DOHH2 (cell line): Measurements from ENCODE around the gene ZBTB4.

Source experiments
- H3F3A ChIP-seq: fragments of 200-600 bp; sonication (generic), shearing (Covaris generic); 2 replicates; pipeline ENCODE4 v1.6.0; 2016; ENCODE audit warnings: antibody characterized with exemption, mild to moderate bottlenecking; ENCODE audit not compliant: control insufficient read depth, insufficient read depth
- H3K27ac ChIP-seq: fragments of 200-600 bp; sonication (generic); 2 replicates; pipeline ENCODE4 v1.5.1; 2014; ENCODE audit warnings: low read depth, mild to moderate bottlenecking, low read length, moderate library complexity
- H3K27me3 ChIP-seq: fragments of 200-600 bp; sonication (generic); 2 replicates; pipeline ENCODE4 v1.6.1; 2014; ENCODE audit warnings: mild to moderate bottlenecking, low read length, mixed read lengths; ENCODE audit not compliant: control insufficient read depth
- H3K36me3 ChIP-seq: fragments of 200-600 bp; sonication (generic); 2 replicates; pipeline ENCODE4 v1.6.1; 2014; ENCODE audit warnings: mild to moderate bottlenecking, low read length, moderate library complexity, mixed read lengths; ENCODE audit not compliant: control insufficient read depth
- H3K4me1 ChIP-seq: fragments of 200-600 bp; sonication (generic); 2 replicates; pipeline ENCODE4 v1.6.1; 2014; ENCODE audit warnings: mild to moderate bottlenecking, low read length, mixed read lengths; ENCODE audit not compliant: control insufficient read depth
- H3K4me2 ChIP-seq: fragments of 200-600 bp; sonication (generic); 2 replicates; pipeline ENCODE4 v1.6.0; 2014; ENCODE audit warnings: mild to moderate bottlenecking, low read length, moderate library complexity
- H3K4me3 ChIP-seq: fragments of 200-600 bp; sonication (generic); 2 replicates; pipeline ENCODE4 v1.5.1; 2014; ENCODE audit warnings: mild to moderate bottlenecking, low read length, mixed read lengths
- H3K79me2 ChIP-seq: fragments of 200-600 bp; sonication (generic); 2 replicates; pipeline ENCODE4 v1.6.1; 2014; ENCODE audit warnings: mild to moderate bottlenecking, low read length, mixed read lengths; ENCODE audit not compliant: control insufficient read depth
- H3K9me2 ChIP-seq: fragments of 200-600 bp; sonication (generic); replicated peaks from 2 replicates; pipeline ENCODE4 v1.6.1; 2014; ENCODE audit warnings: mild to moderate bottlenecking, low read length, mixed read lengths; ENCODE audit not compliant: control insufficient read depth
- H3K9me3 ChIP-seq: fragments of 200-600 bp; sonication (generic); 2 replicates; pipeline ENCODE4 v1.6.1; 2014; ENCODE audit warnings: antibody characterized with exemption, low read length, mixed read lengths; ENCODE audit not compliant: control insufficient read depth, insufficient read depth
- H4K20me1 ChIP-seq: fragments of 200-600 bp; sonication (generic); 2 replicates; pipeline ENCODE4 v1.6.0; 2014; ENCODE audit warnings: low read depth, mild to moderate bottlenecking, antibody characterized with exemption, low read length, moderate library complexity; ENCODE audit not compliant: control insufficient read depth, insufficient read depth
- EZH2phosphoT487 ChIP-seq: fragments of 200-600 bp; sonication (generic); IDR thresholded peaks from 2 replicates; pipeline ENCODE4 v1.6.1; 2017; ENCODE audit warnings: borderline replicate concordance, mild to moderate bottlenecking, antibody characterized with exemption, low read length, moderate library complexity, mixed read lengths
- TF ChIP-seq, protein P1 (sequence below): fragments of 200-600 bp; sonication (generic); IDR thresholded peaks from one replicate; pipeline ENCODE4 v1.5.1; 2014; ENCODE audit warnings: antibody characterized with exemption, mild to moderate bottlenecking, low read depth, low read length; ENCODE audit not compliant: poor library complexity, severe bottlenecking

ZBTB4 gene

DNA sequence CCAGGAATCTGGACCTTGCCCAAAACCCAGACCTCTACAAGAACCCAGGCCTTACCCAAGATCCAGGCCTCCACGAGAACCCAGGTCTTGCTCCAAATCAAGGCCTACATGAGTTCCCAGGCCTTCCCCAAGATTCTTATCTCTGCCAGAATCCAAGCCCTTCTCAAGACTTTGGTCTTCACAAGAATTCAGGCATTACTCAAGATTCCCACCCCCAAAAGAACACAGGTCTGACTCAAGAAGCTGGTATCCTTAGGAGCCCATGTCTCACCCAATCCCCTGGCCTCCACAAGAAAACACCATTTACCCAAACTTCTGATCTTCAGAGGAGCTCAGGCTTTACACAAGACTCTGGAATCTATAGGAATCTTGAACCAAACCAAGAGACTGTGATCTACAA lies 48.2 kb downstream of the ZBTB4 start:
- Histone ChIP-seq H3K27me3 (no peaks in the 10 kb centered on the region), H3K9me2 (no peaks in the 10 kb centered on the region), H3F3A (no peaks in the 10 kb centered on the region), H3K9me3 (no peaks in the 10 kb centered on the region), H3K36me3 (no peaks in the 10 kb centered on the region), H3K4me1 (peaks cover 5% of the 10 kb centered on the region), H3K27ac (no peak overlapping the region), H4K20me1 (no peaks in the 10 kb centered on the region), H3K79me2 (peaks cover 3% of the 10 kb centered on the region), H3K4me3 (no peak overlapping the region), H3K4me2 (no peak overlapping the region)
- no peak for TF ChIP-seq EZH2phosphoT487
- TF ChIP-seq, protein P1, sequence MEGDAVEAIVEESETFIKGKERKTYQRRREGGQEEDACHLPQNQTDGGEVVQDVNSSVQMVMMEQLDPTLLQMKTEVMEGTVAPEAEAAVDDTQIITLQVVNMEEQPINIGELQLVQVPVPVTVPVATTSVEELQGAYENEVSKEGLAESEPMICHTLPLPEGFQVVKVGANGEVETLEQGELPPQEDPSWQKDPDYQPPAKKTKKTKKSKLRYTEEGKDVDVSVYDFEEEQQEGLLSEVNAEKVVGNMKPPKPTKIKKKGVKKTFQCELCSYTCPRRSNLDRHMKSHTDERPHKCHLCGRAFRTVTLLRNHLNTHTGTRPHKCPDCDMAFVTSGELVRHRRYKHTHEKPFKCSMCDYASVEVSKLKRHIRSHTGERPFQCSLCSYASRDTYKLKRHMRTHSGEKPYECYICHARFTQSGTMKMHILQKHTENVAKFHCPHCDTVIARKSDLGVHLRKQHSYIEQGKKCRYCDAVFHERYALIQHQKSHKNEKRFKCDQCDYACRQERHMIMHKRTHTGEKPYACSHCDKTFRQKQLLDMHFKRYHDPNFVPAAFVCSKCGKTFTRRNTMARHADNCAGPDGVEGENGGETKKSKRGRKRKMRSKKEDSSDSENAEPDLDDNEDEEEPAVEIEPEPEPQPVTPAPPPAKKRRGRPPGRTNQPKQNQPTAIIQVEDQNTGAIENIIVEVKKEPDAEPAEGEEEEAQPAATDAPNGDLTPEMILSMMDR = no peak

DNA sequence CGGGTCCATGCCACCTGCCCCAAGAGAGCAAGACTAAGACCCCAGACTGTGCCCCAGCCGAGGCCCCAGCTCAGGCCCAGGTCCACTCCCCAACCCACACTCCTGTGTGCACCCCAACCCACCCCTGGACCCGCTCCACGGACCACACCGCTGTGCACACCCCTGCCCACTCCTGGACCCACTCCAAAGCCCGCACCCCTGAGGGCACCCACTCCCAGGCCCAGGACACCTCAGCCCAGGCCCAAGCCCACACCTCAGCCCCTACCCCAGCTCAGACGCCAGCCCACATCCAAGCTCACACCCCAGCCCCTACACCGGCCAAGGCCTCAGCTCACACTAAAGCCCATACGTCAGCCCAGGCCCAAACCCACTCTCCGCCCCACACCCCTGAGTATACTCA lies 49.7 kb downstream of the ZBTB4 start:
- Histone ChIP-seq H3K79me2 (no peaks in the 10 kb centered on the region), H3K4me3 (no peak overlapping the region), H3K27ac (no peak overlapping the region), H3K9me3 (no peaks in the 10 kb centered on the region), H3K36me3 (no peaks in the 10 kb centered on the region), H3K27me3 (no peaks in the 10 kb centered on the region), H3K9me2 (no peaks in the 10 kb centered on the region), H3K4me2 (no peak overlapping the region), H3K4me1 (no peaks in the 10 kb centered on the region), H3F3A (no peaks in the 10 kb centered on the region), H4K20me1 (no peaks in the 10 kb centered on the region)
- TF ChIP-seq, protein P1 = no peak
- TF ChIP-seq EZH2phosphoT487 = no peak

GRCh38 chr17:7428557-7428956 lies 50.9 kb downstream of the ZBTB4 start, which contains the start of gene SPEM3:
TSS of gene SPEM3 (plus strand) at chr17:7428857. CDS start at chr17:7428903, 46 bp downstream.
- no peak for TF ChIP-seq EZH2phosphoT487
- TF ChIP-seq, protein P1 = no peak

DNA sequence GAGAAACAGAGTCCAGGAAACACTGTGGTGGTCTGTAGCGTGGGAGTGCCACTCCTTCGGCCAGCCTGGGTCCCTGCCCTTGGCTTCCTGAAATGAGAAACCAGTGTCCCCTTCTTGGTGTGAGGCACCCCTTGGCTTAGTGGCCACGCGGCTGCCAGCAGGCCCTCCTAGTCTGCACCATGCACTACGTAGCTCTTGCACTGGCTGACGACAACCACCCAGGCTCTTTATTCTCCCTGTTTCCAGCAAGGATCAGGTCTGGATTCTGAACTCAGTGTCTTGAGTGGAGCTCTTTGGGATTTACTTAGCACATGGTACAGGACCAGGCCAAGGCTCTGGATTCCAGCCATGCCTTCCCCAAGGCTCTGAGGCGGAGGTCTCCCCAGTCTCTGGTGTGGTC lies 51.9 kb downstream of the ZBTB4 start:
- Histone ChIP-seq H3F3A (no peaks in the 10 kb centered on the region), H3K9me3 (no peaks in the 10 kb centered on the region), H3K79me2 (no peaks in the 10 kb centered on the region), H3K36me3 (no peaks in the 10 kb centered on the region), H3K4me3 (no peak overlapping the region), H3K4me2 (no peak overlapping the region), H3K9me2 (no peaks in the 10 kb centered on the region), H3K27me3 (no peaks in the 10 kb centered on the region), H3K27ac (no peak overlapping the region), H3K4me1 (no peaks in the 10 kb centered on the region), H4K20me1 (no peaks in the 10 kb centered on the region)
- TF ChIP-seq EZH2phosphoT487 = no peak
- TF ChIP-seq, protein P1 = no peak

More at GRCh38 chr17:7428557-7428956, 50.9 kb downstream of the ZBTB4 start, which contains the start of gene SPEM3:
- no peak within 1 kb of the TSS for H3K27ac ChIP-seq
- H3K4me3 ChIP-seq = no peak within 1 kb of the TSS
- no peaks in the 10 kb centered on the region for H3K9me3 ChIP-seq
- no peak within 1 kb of the TSS for H3K4me2 ChIP-seq
- no peaks in the 10 kb centered on the region for H3K4me1 ChIP-seq
- H3K27me3 ChIP-seq = no peaks in the 10 kb centered on the region
- no peaks in the 10 kb centered on the region for H3K79me2 ChIP-seq
- no peaks in the 10 kb centered on the region for H3K36me3 ChIP-seq
- no peaks in the 10 kb centered on the region for H3K9me2 ChIP-seq
- H4K20me1 ChIP-seq = no peaks in the 10 kb centered on the region
- H3F3A ChIP-seq = no peaks in the 10 kb centered on the region
